ENCODE results near the gene ATP13A1. TPM values are rescaled to one million over a fixed set of nuclear protein-coding genes. Genes with fewer than 3 reads are reported as not detected.

ATP13A1 gene
- polyA plus RNA-seq, 1 of the 3 experiments (the other 2 are of a cell fraction): 67.9 TPM

GRCh38 chr19:19619181-19619848 lies 44.2 kb downstream of the ATP13A1 start:
- ChIA-PET POLR2A (no interaction called here), CTCF (interaction anchor here (0.7 to 2.4 kb wide), 3 partner anchors 12 to 87 kb away, joined by 3 to 11 read pairs (median 3); no protein-coding TSS in a partner anchor)
- peaks cover 23% of the 10 kb centered on the region; the same call in 1 of the 2 replicates for H3K79me2 ChIP-seq (ENCODE audit: insufficient read depth)
- 0 out of 2 replicates have a peak overlapping the region, but pooled peaks have one; percentile 43 for H3K9ac ChIP-seq
- H3K36me3 ChIP-seq (replicated peaks in 1 of 2; ENCODE audit: control insufficient read depth in 1 of 2, insufficient read depth in 2 of 2, low read length in 1 of 2): no peaks in the 10 kb centered on the region
- peak overlapping the region; percentile 79 for H2AFZ ChIP-seq (ENCODE audit: low read depth)
- TF ChIP-seq ZBTB33 (IDR thresholded peaks at IDR 0.05; ENCODE audit: borderline replicate concordance, low read depth) (no peak), FOSL2 (IDR thresholded peaks at IDR 0.05; ENCODE audit: borderline replicate concordance, low read depth) (no peak), NRF1 (IDR thresholded peaks at IDR 0.05; ENCODE audit: low read depth, low read length) (no peak), IRF3 (IDR thresholded peaks at IDR 0.05; ENCODE audit: low read depth, low read length) (no peak), EP300 (IDR thresholded peaks at IDR 0.05; ENCODE audit: borderline replicate concordance in 1 of 2, low read depth in 1 of 2, low read length in 1 of 2) (no peak), RCOR1 (IDR thresholded peaks at IDR 0.05; ENCODE audit: low read length) (no peak), FOXJ3 (CRISPR knock-in tag; IDR thresholded peaks at IDR 0.05) (no peak)
- no peaks in the 10 kb centered on the region for H3K27me3 ChIP-seq (ENCODE audit: insufficient read depth)
- no peaks in the 10 kb centered on the region for H3K9me3 ChIP-seq
- H4K20me1 ChIP-seq (ENCODE audit: insufficient read depth): no peaks in the 10 kb centered on the region
- no peak for DNase-seq
- peaks cover 4% of the 10 kb centered on the region in 2 experiments; a peak in 2 of 4 replicates for H3K4me1 ChIP-seq (ENCODE audit: control insufficient read depth in 1 of 2, insufficient read depth in 2 of 2, low read depth in 1 of 2, low read length in 1 of 2)
- H3K4me2 ChIP-seq: peak overlapping the region; percentile 63
- H3K4me3 ChIP-seq (ENCODE audit: low read depth in 2 of 2, low read length in 1 of 2): peak overlapping the region; percentile 51 to 74
- no peaks in the 10 kb centered on the region for H3K9me2 ChIP-seq
- no peaks in the 10 kb centered on the region for H3F3A ChIP-seq (replicated peaks; ENCODE audit: insufficient read depth)
- H3K27ac ChIP-seq (ENCODE audit: low read depth in 2 of 2, low read length in 1 of 2): no peak overlapping the region; a peak in 1 of 4 replicates
- WGBS (ENCODE audit: low lambda C conversion rate): 87% methylated on average over 21 of the region's 21 CpGs

GRCh38 chr19:19618219-19619051 lies 45.0 kb downstream of the ATP13A1 start, which contains the start of gene PBX4:
PBX4 (minus strand) TSS chr19:19618687; CDS start chr19:19618629, 58 bp downstream.
- Histone ChIP-seq H3K36me3 (replicated peaks in 1 of 2; ENCODE audit: control insufficient read depth in 1 of 2, insufficient read depth in 2 of 2, low read length in 1 of 2) (no peaks in the 10 kb centered on the region), H3K27me3 (ENCODE audit: insufficient read depth) (no peaks in the 10 kb centered on the region), H3K79me2 (ENCODE audit: insufficient read depth) (peaks cover 31% of the 10 kb centered on the region; the same call in 1 of the 2 replicates), H3K9me3 (no peaks in the 10 kb centered on the region), H3F3A (replicated peaks; ENCODE audit: insufficient read depth) (no peaks in the 10 kb centered on the region), H2AFZ (ENCODE audit: low read depth) (peak within 1 kb of the TSS; percentile 93), H3K4me1 (ENCODE audit: control insufficient read depth in 1 of 2, insufficient read depth in 2 of 2, low read depth in 1 of 2, low read length in 1 of 2) (peaks cover 4% of the 10 kb centered on the region in 2 experiments; a peak in 2 of 4 replicates), H3K4me2 (peak within 1 kb of the TSS; percentile 90), H3K9me2 (no peaks in the 10 kb centered on the region), H3K27ac (ENCODE audit: low read depth in 2 of 2, low read length in 1 of 2) (peak within 1 kb of the TSS in 1 of 2 experiments; percentile 51; a peak in 2 of 4 replicates), H3K9ac (peak within 1 kb of the TSS; percentile 75; the same call in 1 of the 2 replicates), H3K4me3 (ENCODE audit: low read depth in 2 of 2, low read length in 1 of 2) (peak within 1 kb of the TSS; percentile 51 to 74), H4K20me1 (ENCODE audit: insufficient read depth) (no peaks in the 10 kb centered on the region)
- no peak for TF ChIP-seq YY1 (IDR thresholded peaks at IDR 0.05; ENCODE audit: low read depth)
- peak; percentile 27; the same call in 1 of the 2 replicates for TF ChIP-seq NRF1 (IDR thresholded peaks at IDR 0.05; ENCODE audit: low read depth, low read length)
- TF ChIP-seq MXI1 (IDR thresholded peaks at IDR 0.05; ENCODE audit: low read depth, low read length): peak; percentile 44; the same call in 1 of the 2 replicates
- peak; percentile 42; the same call in 1 of the 2 replicates for TF ChIP-seq TAF1 (IDR thresholded peaks at IDR 0.05; ENCODE audit: borderline replicate concordance, low read depth, low read length)
- 0 out of 2 replicates have a peak, but pooled peaks have one; percentile 29 for TF ChIP-seq RFX5 (IDR thresholded peaks at IDR 0.05; ENCODE audit: low read length)
- TF ChIP-seq TEAD4 (IDR thresholded peaks at IDR 0.05; ENCODE audit: borderline replicate concordance, insufficient read depth): no peak
- CTCF ChIA-PET: interaction anchor here (0.7 to 2.4 kb wide), 2 partner anchors 66 to 86 kb away, joined by 3 to 11 read pairs; no protein-coding TSS in a partner anchor
- POLR2A ChIA-PET: no interaction called here
- 24% methylated on average over 23 of the region's 80 CpGs for WGBS (ENCODE audit: low lambda C conversion rate)
- peak; percentile 99 for DNase-seq
